Measurements from ENCODE around the gene CACNB2.
"Not testable (repeated sequence)": the region's sequence is repeated elsewhere in the genome, so short reads cannot be mapped to it uniquely, and the experiment has no call there.

The CACNB2 gene

GRCh38 chr10:18196806-18197550 lies 56.8 kb downstream of the CACNB2 start:
- in situ Hi-C loops (cut with MboI; ENCODE audit: low sequenced_read_pairs), result no loop called here

DNA sequence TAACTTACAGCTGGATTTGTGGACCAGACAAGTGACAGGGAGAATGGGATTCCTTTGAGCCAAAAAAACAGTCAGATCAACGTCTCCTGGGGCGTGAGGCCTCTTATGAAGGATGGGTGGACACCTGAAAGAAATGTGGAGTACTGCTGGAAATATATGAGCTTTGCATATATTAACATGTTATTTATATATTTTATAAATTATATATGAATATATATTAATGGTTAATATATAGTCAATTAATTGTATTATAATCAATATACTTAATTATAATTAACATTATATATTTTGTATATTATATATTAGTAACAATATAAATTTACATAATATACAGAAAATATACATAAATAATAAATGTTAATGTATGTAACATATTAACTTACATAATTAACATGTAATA lies 57.5 kb downstream of the CACNB2 start:
- in situ Hi-C loops (cut with MboI; ENCODE audit: low sequenced_read_pairs), result no loop called here

GRCh38 chr10:18201877-18202276 lies 61.7 kb downstream of the CACNB2 start:
- in situ Hi-C loops (cut with MboI; ENCODE audit: low sequenced_read_pairs), result no loop called here

DNA sequence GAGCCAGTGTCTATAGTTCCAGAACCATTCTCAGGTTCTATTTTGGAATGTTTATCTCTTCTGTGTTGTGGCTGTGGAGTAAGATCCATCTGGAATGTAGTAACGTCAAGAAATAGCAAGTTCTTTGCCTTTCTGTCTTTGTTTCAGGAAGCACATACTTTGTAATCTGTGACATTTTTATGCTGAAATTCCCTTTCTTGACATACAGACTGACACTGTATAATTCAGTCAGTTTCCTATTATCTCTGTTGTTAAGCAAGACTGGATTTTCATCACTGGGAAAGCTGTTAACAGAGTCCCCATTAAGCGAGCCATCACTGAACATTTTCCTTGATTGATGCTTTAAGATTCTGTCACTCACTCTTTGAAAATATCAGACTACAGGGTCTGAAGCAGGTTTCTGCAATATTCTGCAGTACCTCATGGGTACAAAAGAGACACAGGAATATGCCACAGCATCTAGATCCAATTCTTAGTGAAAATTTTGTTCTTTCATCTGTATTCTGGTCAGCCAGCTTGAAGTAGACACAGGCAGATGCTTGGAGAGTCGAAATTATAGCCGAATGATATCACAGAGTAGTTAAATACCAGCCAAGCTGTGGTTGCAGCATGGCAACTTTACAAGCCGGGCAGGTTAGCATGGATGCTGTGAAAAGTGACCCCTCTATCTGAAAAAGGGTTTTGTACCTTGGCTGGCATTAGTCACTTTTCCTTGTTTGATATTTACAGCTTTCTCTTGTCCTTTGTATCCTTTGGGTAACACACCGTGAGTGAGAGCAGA lies 62.6 kb downstream of the CACNB2 start:
- in situ Hi-C loops (cut with MboI; ENCODE audit: low sequenced_read_pairs), result no loop called here

DNA sequence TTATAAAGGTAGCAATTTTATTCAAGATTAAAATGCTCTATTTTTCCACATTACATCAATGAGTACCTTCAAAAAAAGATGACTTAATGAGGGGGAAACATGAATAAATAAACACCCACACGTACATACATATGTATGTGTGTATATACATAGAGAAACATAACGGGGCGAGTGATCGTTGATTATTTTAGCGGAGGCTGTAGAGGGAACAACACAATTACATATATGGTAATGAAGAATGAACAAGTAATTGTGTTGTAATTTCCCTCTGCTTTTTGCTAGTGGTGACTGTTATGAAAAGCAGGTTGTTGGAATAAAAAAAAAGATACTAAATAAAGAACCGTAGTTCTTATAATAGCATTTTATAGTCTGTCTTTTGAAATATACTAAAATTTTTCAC lies 63.2 kb downstream of the CACNB2 start:
- in situ Hi-C loops (cut with MboI; ENCODE audit: low sequenced_read_pairs), result no loop called here

DNA sequence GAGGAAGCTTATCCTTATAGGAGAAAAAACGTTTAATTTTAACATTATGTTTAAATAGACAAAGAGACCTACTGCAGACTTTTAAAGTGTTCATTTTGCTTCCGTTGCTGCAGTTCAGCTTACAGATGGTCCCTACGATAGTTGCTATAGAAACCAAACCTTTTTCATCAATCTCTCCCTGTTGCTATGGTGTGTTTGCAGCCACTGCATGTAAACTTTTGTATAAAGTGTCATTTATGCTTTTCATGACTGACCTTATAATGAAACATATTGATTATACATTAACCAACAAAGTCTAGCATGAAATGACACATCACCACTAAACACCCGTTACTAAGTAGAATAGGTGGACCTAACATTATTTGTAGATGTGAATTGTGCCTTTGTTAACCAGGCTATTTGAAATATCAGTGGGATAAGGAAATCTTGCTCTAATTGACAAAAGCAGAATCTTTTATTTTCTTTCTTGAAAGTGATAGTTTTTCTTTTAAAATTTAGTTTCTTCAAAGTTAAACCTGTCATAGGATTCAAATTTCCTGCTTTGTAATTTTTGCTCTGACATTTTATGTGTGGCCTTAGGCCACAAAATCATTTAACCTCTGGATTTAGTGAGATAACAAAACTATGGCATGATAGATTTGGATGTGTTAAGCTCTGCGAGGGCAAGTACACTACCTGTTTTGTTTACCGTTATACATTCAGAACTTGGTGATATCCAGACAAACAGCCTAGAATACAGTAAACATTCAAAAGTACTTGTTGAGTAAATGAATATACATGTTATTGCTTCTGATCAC lies 64.0 kb downstream of the CACNB2 start:
- in situ Hi-C loops (cut with MboI; ENCODE audit: low sequenced_read_pairs), result no loop called here

GRCh38 chr10:18205098-18205834 lies 65.0 kb downstream of the CACNB2 start:
- in situ Hi-C loops (cut with MboI; ENCODE audit: low sequenced_read_pairs), result no loop called here

- in situ Hi-C loops (cut with MboI; ENCODE audit: low sequenced_read_pairs), result not testable (repeated sequence)
Measured at GRCh38 chr10:18208186-18208585, 68.0 kb downstream of the CACNB2 start.

DNA sequence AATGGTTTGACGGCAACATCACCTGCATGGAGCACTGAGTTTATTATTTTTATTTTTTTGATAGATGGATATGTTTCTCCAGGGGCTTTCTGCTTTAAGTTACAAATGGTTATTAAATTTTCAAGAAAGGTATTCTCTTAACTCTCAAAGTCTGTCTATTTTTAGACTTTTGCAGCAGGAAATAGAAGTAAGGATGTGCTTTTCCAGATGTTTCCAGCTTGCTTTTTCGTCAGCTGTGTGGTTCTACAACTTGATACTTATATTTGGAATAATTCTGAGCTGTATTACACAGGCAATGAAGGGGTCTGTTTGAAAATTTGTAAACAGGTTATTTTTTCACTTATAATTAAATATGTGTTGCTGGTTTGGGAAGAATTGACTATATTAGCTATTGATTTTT lies 69.0 kb downstream of the CACNB2 start:
- in situ Hi-C loops (cut with MboI; ENCODE audit: low sequenced_read_pairs), result no loop called here

- in situ Hi-C loops (cut with MboI; ENCODE audit: low sequenced_read_pairs), result no loop called here
Measured at GRCh38 chr10:18210711-18211110, 70.5 kb downstream of the CACNB2 start.

DNA sequence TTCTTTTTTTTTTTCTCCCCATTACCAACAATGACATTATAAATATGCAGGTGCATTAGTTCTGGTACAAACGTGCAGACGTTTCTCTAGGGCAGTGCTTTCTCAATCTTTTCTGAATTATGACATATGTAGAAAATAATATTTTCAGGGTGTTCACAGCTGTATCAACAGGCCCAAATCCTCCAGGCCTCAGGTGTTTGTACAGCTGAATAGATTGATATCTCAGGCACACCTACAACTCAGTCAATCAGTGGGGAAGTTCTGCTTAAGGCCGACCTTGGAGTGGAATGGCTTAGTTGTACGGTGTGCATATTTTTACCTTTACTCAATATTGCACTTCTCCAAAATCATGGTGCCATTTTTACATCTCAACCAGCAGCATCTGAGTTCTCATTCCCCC lies 71.6 kb downstream of the CACNB2 start:
- in situ Hi-C loops (cut with MboI; ENCODE audit: low sequenced_read_pairs), result no loop called here

GRCh38 chr10:18213271-18213670 lies 73.0 kb downstream of the CACNB2 start:
- in situ Hi-C loops (cut with MboI; ENCODE audit: low sequenced_read_pairs), result no loop called here

- in situ Hi-C loops (cut with MboI; ENCODE audit: low sequenced_read_pairs), result no loop called here
Measured at GRCh38 chr10:18214691-18215563, 74.7 kb downstream of the CACNB2 start.

DNA sequence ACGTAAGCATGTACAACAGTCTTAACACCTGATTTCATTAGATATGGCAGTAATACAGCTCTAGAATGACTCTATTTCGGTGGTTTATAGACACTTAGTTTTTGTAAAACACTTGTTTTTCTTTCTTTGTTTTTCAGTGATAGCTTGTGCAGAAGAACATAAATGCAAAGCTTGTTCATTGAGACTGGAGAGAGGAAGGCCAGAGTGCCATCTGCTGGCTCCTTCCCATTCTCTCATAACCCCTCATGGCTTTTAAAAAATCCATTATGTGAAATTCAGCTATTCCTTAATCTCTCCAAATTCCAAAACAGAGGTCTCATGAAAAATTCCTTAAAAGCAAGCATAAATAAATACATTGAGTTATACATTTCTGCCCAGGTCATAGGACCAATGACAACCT lies 76.3 kb downstream of the CACNB2 start:
- in situ Hi-C loops (cut with MboI; ENCODE audit: low sequenced_read_pairs), result no loop called here

- in situ Hi-C loops (cut with MboI; ENCODE audit: low sequenced_read_pairs), result no loop called here
Measured at GRCh38 chr10:18217577-18217976, 77.4 kb downstream of the CACNB2 start.

- in situ Hi-C loops (cut with MboI; ENCODE audit: low sequenced_read_pairs), result no loop called here
Measured at GRCh38 chr10:18219146-18219545, 78.9 kb downstream of the CACNB2 start.

DNA sequence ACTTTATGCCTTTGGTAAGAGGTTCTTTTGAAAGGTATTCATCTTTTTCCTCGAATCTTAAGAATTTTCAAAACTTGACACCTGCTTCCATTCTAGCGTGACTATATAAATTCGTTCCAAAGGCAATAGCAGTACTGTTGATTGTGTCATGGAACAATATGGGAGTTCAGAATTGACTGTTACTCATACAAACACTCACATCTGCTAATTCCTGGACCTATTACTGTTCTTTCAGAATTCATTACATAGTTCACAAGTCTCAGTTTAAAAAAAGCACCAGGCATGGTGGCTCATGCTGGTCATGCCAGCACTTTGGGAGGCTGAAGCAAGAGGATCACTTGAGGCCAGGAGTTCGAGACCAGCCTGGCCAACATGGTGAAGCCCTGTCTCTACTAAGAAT lies 80.9 kb downstream of the CACNB2 start:
- in situ Hi-C loops (cut with MboI; ENCODE audit: low sequenced_read_pairs), result no loop called here

- in situ Hi-C loops (cut with MboI; ENCODE audit: low sequenced_read_pairs), result no loop called here
Measured at GRCh38 chr10:18221882-18222281, 81.7 kb downstream of the CACNB2 start.

GRCh38 chr10:18222866-18223265 lies 82.6 kb downstream of the CACNB2 start:
- in situ Hi-C loops (cut with MboI; ENCODE audit: low sequenced_read_pairs), result no loop called here

- in situ Hi-C loops (cut with MboI; ENCODE audit: low sequenced_read_pairs), result no loop called here
Measured at GRCh38 chr10:18223898-18224297, 83.7 kb downstream of the CACNB2 start.
